GM19438 (cell line): ENCODE data around the gene UPK3BL1.
"Not testable (repeated sequence)": the region's sequence is repeated elsewhere in the genome, so short reads cannot be mapped to it uniquely, and the experiment has no call there.

Source experiments
- ATAC-seq: cut with Tn5 transposase; IDR thresholded peaks from one replicate; pipeline ENCODE4 v1.9.1; 2021; ENCODE audit warnings: low read depth; ENCODE audit not compliant: unreplicated experiment

Gene UPK3BL1

GRCh38 chr7:102642691-102643090, at the start of gene UPK3BL1:
UPK3BL1 (minus strand) TSS chr7:102642791; CDS start chr7:102642741, 50 bp downstream.
- ATAC-seq, result not testable (repeated sequence)

GRCh38 chr7:102690602-102691001, 48.0 kb upstream of the UPK3BL1 start:
- not testable (repeated sequence) for ATAC-seq

- peak; percentile 46 for ATAC-seq
Observed at GRCh38 chr7:102689436-102690282, 47.1 kb upstream of the UPK3BL1 start.

GRCh38 chr7:102688299-102689036, 45.9 kb upstream of the UPK3BL1 start:
- peak; percentile 91 for ATAC-seq

- not testable (repeated sequence) for ATAC-seq
Observed at GRCh38 chr7:102682560-102682959, 40.0 kb upstream of the UPK3BL1 start.

GRCh38 chr7:102680780-102681179, 38.2 kb upstream of the UPK3BL1 start:
- ATAC-seq, result not testable (repeated sequence)

GRCh38 chr7:102675545-102675944, 33.0 kb upstream of the UPK3BL1 start:
- not testable (repeated sequence) for ATAC-seq

- ATAC-seq, result not testable (repeated sequence)
Observed at GRCh38 chr7:102673447-102674067, 31.0 kb upstream of the UPK3BL1 start.

GRCh38 chr7:102671956-102672307, 29.3 kb upstream of the UPK3BL1 start:
- ATAC-seq, result peak; percentile 30

GRCh38 chr7:102671166-102671955, 28.8 kb upstream of the UPK3BL1 start, which contains the start of gene POLR2J2:
POLR2J2 (minus strand) TSS chr7:102671663; CDS start chr7:102671601, 62 bp downstream.
- peak; percentile 59 for ATAC-seq

- not testable (repeated sequence) for ATAC-seq
Observed at GRCh38 chr7:102667523-102667922, 24.9 kb upstream of the UPK3BL1 start.

- ATAC-seq, result not testable (repeated sequence)
Observed at GRCh38 chr7:102666850-102667249, 24.3 kb upstream of the UPK3BL1 start.

GRCh38 chr7:102664765-102665164, 22.2 kb upstream of the UPK3BL1 start:
- not testable (repeated sequence) for ATAC-seq

- not testable (repeated sequence) for ATAC-seq
Observed at GRCh38 chr7:102649924-102650323, 7.3 kb upstream of the UPK3BL1 start, which contains the start of gene SPDYE2B. SPDYE2B (plus strand) TSS chr7:102650319; CDS start chr7:102652349, 2,030 bp downstream.

GRCh38 chr7:102647813-102648212, 5.2 kb upstream of the UPK3BL1 start:
- ATAC-seq, result not testable (repeated sequence)

GRCh38 chr7:102643404-102643803, 813 bp upstream of the UPK3BL1 start:
- not testable (repeated sequence) for ATAC-seq

- peak; percentile 9 for ATAC-seq
Observed at GRCh38 chr7:102638848-102639247, 3.7 kb downstream of the UPK3BL1 start.

- not testable (repeated sequence) for ATAC-seq
Observed at GRCh38 chr7:102636956-102637355, 5.6 kb downstream of the UPK3BL1 start.

GRCh38 chr7:102635354-102635753, 7.2 kb downstream of the UPK3BL1 start:
- ATAC-seq, result not testable (repeated sequence)

- not testable (repeated sequence) for ATAC-seq
Observed at GRCh38 chr7:102634299-102634698, 8.3 kb downstream of the UPK3BL1 start.
